Body of pancreas (tissue), 4 donors: Measurements from ENCODE around the gene FKBP10. TPM values are rescaled to one million over a fixed set of nuclear protein-coding genes. Genes with fewer than 3 reads are reported as not detected.

Source experiments
- ATAC-seq: fragments of 150-250 bp; one replicate; pipeline ENCODE4 v1.9.1; 2016
- DNase-seq, 4 donors: peaks; one replicate each; pipeline ENCODE4 v3.0.0-alpha.2; 2019
- H3K27ac ChIP-seq, 4 donors: fragments of 200-600 bp; sonication (generic); 1 replicate in 3 of 4; 2 replicates in 1 of 4; pipeline versions ENCODE4 v1.5.1 to v1.6.1; 2016 to 2019; ENCODE audit warnings: mild to moderate bottlenecking in 1 of 4, mixed read lengths in 1 of 4, moderate library complexity in 1 of 4
- H3K27me3 ChIP-seq, 2 donors: fragments of 200-600 bp; sonication (generic); one replicate each; pipeline ENCODE4 v1.6.0; 2016; ENCODE audit warnings: mild to moderate bottlenecking in 1 of 2
- H3K36me3 ChIP-seq, 2 donors: fragments of 200-600 bp; sonication (generic); replicated peaks in 1 of 2; 2 replicates each; pipeline ENCODE4 v1.5.1; 2016; ENCODE audit warnings: low read depth in 2 of 2; ENCODE audit not compliant: insufficient read depth in 1 of 2
- H3K4me1 ChIP-seq: fragments of 200-600 bp; sonication (generic); one replicate; pipeline ENCODE4 v1.6.0; 2016
- H3K4me3 ChIP-seq, 2 donors: fragments of 200-600 bp; sonication (generic); 1 replicate in 1 of 2; 2 replicates in 1 of 2; pipeline ENCODE4 v1.5.1; 2016 to 2019
- H3K9me3 ChIP-seq, 3 donors: fragments of 200-600 bp; sonication (generic); 1 replicate in 2 of 3; 2 replicates in 1 of 3; pipeline ENCODE4 v1.5.1; 2016
- POLR2A ChIP-seq, 3 donors: fragments of 450-650 bp; IDR thresholded peaks; one replicate each; pipeline ENCODE4 v1.6.1; 2016; ENCODE audit warnings: antibody characterized with exemption in 3 of 3, mild to moderate bottlenecking in 2 of 3
- WGBS, 2 donors: methylation state at CpG; one replicate each; pipeline ENCODE4 v1.1.5; 2017; 5-methylcytosine and 5-hydroxymethylcytosine counted together
- intact Hi-C: fragments of 100-400 bp; cut with DNase I; formaldehyde crosslinking; loops from one replicate; pipeline ENCODE4 v1.15.1; 2023
- total RNA-seq, 2 donors: library from RNA; depleted of rRNA; stranded (reverse); fragments of >200 nt; gene quantifications; one replicate each; pipeline ENCODE4 v1.1.0, GENCODE V29; 2016
- TF ChIP-seq, protein P1 (sequence below), 7 experiments: fragments of 450-650 bp in 4 of 7; fragments of 200-600 bp in 3 of 7; sonication (generic) in 3 of 7; IDR thresholded peaks; one replicate each; pipeline ENCODE4 v1.5.1; 2016 to 2019; ENCODE audit warnings: antibody characterized with exemption in 7 of 7

FKBP10 gene
- total RNA-seq, 2 donors from 2014 or later: 22.3 to 33.6 TPM

GRCh38 chr17:41868568-41868967 is 55.8 kb downstream of the FKBP10 start:
- no peak for ATAC-seq
- no peak for TF ChIP-seq POLR2A (IDR thresholded peaks at IDR 0.05)
- TF ChIP-seq, protein P1, sequence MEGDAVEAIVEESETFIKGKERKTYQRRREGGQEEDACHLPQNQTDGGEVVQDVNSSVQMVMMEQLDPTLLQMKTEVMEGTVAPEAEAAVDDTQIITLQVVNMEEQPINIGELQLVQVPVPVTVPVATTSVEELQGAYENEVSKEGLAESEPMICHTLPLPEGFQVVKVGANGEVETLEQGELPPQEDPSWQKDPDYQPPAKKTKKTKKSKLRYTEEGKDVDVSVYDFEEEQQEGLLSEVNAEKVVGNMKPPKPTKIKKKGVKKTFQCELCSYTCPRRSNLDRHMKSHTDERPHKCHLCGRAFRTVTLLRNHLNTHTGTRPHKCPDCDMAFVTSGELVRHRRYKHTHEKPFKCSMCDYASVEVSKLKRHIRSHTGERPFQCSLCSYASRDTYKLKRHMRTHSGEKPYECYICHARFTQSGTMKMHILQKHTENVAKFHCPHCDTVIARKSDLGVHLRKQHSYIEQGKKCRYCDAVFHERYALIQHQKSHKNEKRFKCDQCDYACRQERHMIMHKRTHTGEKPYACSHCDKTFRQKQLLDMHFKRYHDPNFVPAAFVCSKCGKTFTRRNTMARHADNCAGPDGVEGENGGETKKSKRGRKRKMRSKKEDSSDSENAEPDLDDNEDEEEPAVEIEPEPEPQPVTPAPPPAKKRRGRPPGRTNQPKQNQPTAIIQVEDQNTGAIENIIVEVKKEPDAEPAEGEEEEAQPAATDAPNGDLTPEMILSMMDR (IDR thresholded peaks at IDR 0.05): no peak
- H3K9me3 ChIP-seq: no peaks in the 10 kb centered on the region
- H3K4me1 ChIP-seq: peaks cover 14% of the 10 kb centered on the region
- H3K27ac ChIP-seq: no peak overlapping the region
- H3K27me3 ChIP-seq: no peaks in the 10 kb centered on the region
- H3K36me3 ChIP-seq: peaks cover 21 to 23% of the 10 kb centered on the region in 2 donors
- intact Hi-C loops: no loop called here
- H3K4me3 ChIP-seq: no peak overlapping the region
- no peak for DNase-seq
- 45 to 63% methylated on average over 3 of the region's 3 CpGs for WGBS, 2 donors

- Histone ChIP-seq H3K4me3 (no peak overlapping the region), H3K9me3 (no peaks in the 10 kb centered on the region), H3K27me3 (no peaks in the 10 kb centered on the region), H3K27ac (no peak overlapping the region), H3K36me3 (peaks cover 24 to 27% of the 10 kb centered on the region in 2 donors), H3K4me1 (peaks cover 6% of the 10 kb centered on the region)
- 59 to 61% methylated on average over 9 of the region's 9 CpGs for WGBS, 2 donors
- no peak for ATAC-seq
- intact Hi-C loops: no loop called here
- no peak for DNase-seq
- TF ChIP-seq, protein P1 (IDR thresholded peaks at IDR 0.05): no peak
- TF ChIP-seq POLR2A (IDR thresholded peaks at IDR 0.05): no peak
Observed at GRCh38 chr17:41869426-41869825, 56.6 kb downstream of the FKBP10 start.

DNA sequence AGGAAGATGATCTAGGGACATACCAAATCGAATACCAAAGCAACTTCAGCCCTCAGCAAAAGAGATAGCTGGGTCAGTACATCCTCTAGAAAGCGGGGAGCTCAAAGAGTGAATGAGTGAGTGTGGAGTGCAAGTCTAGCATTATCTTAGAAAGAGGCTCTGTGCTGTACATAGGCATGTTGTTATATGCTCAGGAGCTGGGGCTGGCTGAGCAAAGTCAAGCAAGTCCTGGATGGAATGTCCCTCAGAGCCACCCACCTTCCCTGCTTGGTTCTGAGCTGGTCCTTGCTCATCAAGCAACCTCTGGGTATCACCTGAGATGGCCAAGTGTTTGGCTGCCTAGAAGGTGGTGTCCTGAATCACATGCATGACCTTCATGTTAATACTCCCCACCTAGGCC is 57.3 kb downstream of the FKBP10 start:
- no peak for DNase-seq
- ATAC-seq: no peak
- no peak overlapping the region for H3K4me3 ChIP-seq
- H3K4me1 ChIP-seq: peaks cover 4% of the 10 kb centered on the region
- H3K36me3 ChIP-seq: peaks cover 24 to 27% of the 10 kb centered on the region in 2 donors
- H3K9me3 ChIP-seq: no peaks in the 10 kb centered on the region
- no peak overlapping the region for H3K27ac ChIP-seq
- H3K27me3 ChIP-seq: no peaks in the 10 kb centered on the region
- intact Hi-C loops: no loop called here
- 76 to 79% methylated on average over 2 of the region's 2 CpGs for whole genome bisulfite sequencing, 2 donors
- TF ChIP-seq, protein P1 (IDR thresholded peaks at IDR 0.05): no peak
- no peak for TF ChIP-seq POLR2A (IDR thresholded peaks at IDR 0.05)

DNA sequence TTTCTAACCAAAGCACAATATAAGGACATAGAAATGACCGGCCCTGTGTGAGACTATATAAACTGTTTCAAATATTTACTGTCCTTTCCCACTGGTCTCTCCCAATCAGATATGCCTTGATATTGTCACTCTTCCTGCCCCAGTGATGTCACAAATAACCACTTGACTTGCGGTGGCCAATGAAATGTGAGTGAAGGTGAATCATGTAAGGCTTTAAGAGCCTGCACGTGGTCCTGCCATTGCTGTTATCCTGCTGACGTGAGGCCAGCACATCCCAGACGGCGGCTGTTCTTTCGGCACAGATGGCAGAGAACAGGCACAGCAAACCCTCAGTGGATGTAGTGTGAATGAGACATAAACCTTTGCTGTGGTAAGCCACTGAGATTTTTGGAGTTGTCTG is 57.8 kb downstream of the FKBP10 start:
- intact Hi-C loops: no loop called here
- H3K27me3 ChIP-seq: no peaks in the 10 kb centered on the region
- DNase-seq: no peak
- H3K27ac ChIP-seq: no peak overlapping the region
- TF ChIP-seq, protein P1 (IDR thresholded peaks at IDR 0.05): no peak
- no peak for TF ChIP-seq POLR2A (IDR thresholded peaks at IDR 0.05)
- no peaks in the 10 kb centered on the region for H3K9me3 ChIP-seq
- WGBS, 2 donors: 70 to 71% methylated on average over 7 of the region's 7 CpGs
- H3K4me3 ChIP-seq: no peak overlapping the region
- peak; percentile 8 for ATAC-seq
- peaks cover 24 to 27% of the 10 kb centered on the region in 2 donors for H3K36me3 ChIP-seq
- peaks cover 1% of the 10 kb centered on the region for H3K4me1 ChIP-seq

GRCh38 chr17:41871789-41872188 is 59.0 kb downstream of the FKBP10 start:
- Histone ChIP-seq H3K27ac (no peak overlapping the region), H3K27me3 (no peaks in the 10 kb centered on the region), H3K9me3 (no peaks in the 10 kb centered on the region), H3K36me3 (peaks cover 24 to 27% of the 10 kb centered on the region in 2 donors), H3K4me1 (no peaks in the 10 kb centered on the region), H3K4me3 (no peak overlapping the region)
- DNase-seq: no peak
- TF ChIP-seq POLR2A (IDR thresholded peaks at IDR 0.05): no peak
- TF ChIP-seq, protein P1 (IDR thresholded peaks at IDR 0.05): no peak
- intact Hi-C loops: no loop called here
- 94 to 96% methylated on average over 10 of the region's 10 CpGs for WGBS, 2 donors
- no peak for ATAC-seq
